ENCODE results near the gene SLC16A6.
"Not testable (repeated sequence)": the region's sequence is repeated elsewhere in the genome, so short reads cannot be mapped to it uniquely, and the experiment has no call there.

The SLC16A6 gene

GRCh38 chr17:68288375-68288774, 2.6 kb downstream of the SLC16A6 start:
- DNase-seq (ENCODE audit: extremely low read depth, low read depth): no peak
- TF ChIP-seq CTCF (IDR thresholded peaks at IDR 0.05; ENCODE audit: low read depth, low read length): no peak

- DNase-seq (ENCODE audit: extremely low read depth, low read depth): not testable (repeated sequence)
Observed at GRCh38 chr17:68281965-68282364, 9.0 kb downstream of the SLC16A6 start.

- no peak for TF ChIP-seq CTCF (IDR thresholded peaks at IDR 0.05; ENCODE audit: low read depth, low read length)
- no peak for DNase-seq (ENCODE audit: extremely low read depth, low read depth)
Observed at GRCh38 chr17:68277807-68278206, 13.1 kb downstream of the SLC16A6 start.

GRCh38 chr17:68276339-68276738, 14.6 kb downstream of the SLC16A6 start:
- not testable (repeated sequence) for DNase-seq (ENCODE audit: extremely low read depth, low read depth)

- DNase-seq (ENCODE audit: extremely low read depth, low read depth): no peak
- TF ChIP-seq CTCF (IDR thresholded peaks at IDR 0.05; ENCODE audit: low read depth, low read length): no peak
Observed at GRCh38 chr17:68273722-68274121, 17.2 kb downstream of the SLC16A6 start.

GRCh38 chr17:68265833-68266232, 25.1 kb downstream of the SLC16A6 start:
- DNase-seq (ENCODE audit: extremely low read depth, low read depth): peak; percentile 7

- TF ChIP-seq CTCF (IDR thresholded peaks at IDR 0.05; ENCODE audit: low read depth, low read length): peak; percentile 37
- not testable (repeated sequence) for DNase-seq (ENCODE audit: extremely low read depth, low read depth)
Observed at GRCh38 chr17:68263101-68263681, 27.7 kb downstream of the SLC16A6 start.

GRCh38 chr17:68262467-68262866, 28.5 kb downstream of the SLC16A6 start:
- not testable (repeated sequence) for DNase-seq (ENCODE audit: extremely low read depth, low read depth)

- no peak for TF ChIP-seq CTCF (IDR thresholded peaks at IDR 0.05; ENCODE audit: low read depth, low read length)
- no peak for DNase-seq (ENCODE audit: extremely low read depth, low read depth)
Observed at GRCh38 chr17:68260051-68260762, 30.7 kb downstream of the SLC16A6 start.

GRCh38 chr17:68259648-68259951, 31.3 kb downstream of the SLC16A6 start:
- DNase-seq (ENCODE audit: extremely low read depth, low read depth): not testable (repeated sequence)

GRCh38 chr17:68258890-68259647, 31.9 kb downstream of the SLC16A6 start:
- DNase-seq (ENCODE audit: extremely low read depth, low read depth): not testable (repeated sequence)

Measured in AG09319 (cell line).